Stimulated activated naive CD8-positive, alpha-beta T cell treated with anti-CD3 and anti-CD28 coated beads, Interleukin-15, Interleukin-2, amounts not matched to agents 100 ng/mL and 50 ng/mL, for 24 hours (primary cell): ENCODE measurements around the gene SP3.

Experiments used
- H3K27ac Mint-ChIP-seq: one replicate; pipeline ENCODE4 v1.8.0; 2021; ENCODE audit warnings: mild to moderate bottlenecking, mixed read lengths
- H3K27me3 Mint-ChIP-seq: one replicate; pipeline ENCODE4 v1.8.0; 2021; ENCODE audit warnings: mixed read lengths
- H3K36me3 Mint-ChIP-seq: one replicate; pipeline ENCODE4 v1.8.0; 2021; ENCODE audit warnings: low read depth, mixed read lengths
- H3K4me1 Mint-ChIP-seq: one replicate; pipeline ENCODE4 v1.8.0; 2021; ENCODE audit warnings: low read depth, mixed read lengths
- H3K4me3 Mint-ChIP-seq: one replicate; pipeline ENCODE4 v1.8.0; 2021; ENCODE audit warnings: mild to moderate bottlenecking, mixed read lengths
- H3K9me3 Mint-ChIP-seq: one replicate; pipeline ENCODE4 v1.8.0; 2021; ENCODE audit warnings: mixed read lengths

Gene SP3

GRCh38 chr2:173985605-173985992 is 20.4 kb upstream of the SP3 start:
- H3K4me1 Mint-ChIP-seq, result peaks cover 22% of the 10 kb centered on the region
- no peaks in the 10 kb centered on the region for H3K27me3 Mint-ChIP-seq
- H3K27ac Mint-ChIP-seq, result no peak overlapping the region
- no peak overlapping the region for H3K4me3 Mint-ChIP-seq
- H3K9me3 Mint-ChIP-seq, result no peaks in the 10 kb centered on the region
- H3K36me3 Mint-ChIP-seq, result no peaks in the 10 kb centered on the region

GRCh38 chr2:173984866-173985604 is 19.9 kb upstream of the SP3 start:
- peaks cover 22% of the 10 kb centered on the region for H3K4me1 Mint-ChIP-seq
- H3K36me3 Mint-ChIP-seq, result no peaks in the 10 kb centered on the region
- H3K27me3 Mint-ChIP-seq, result no peaks in the 10 kb centered on the region
- no peaks in the 10 kb centered on the region for H3K9me3 Mint-ChIP-seq
- H3K4me3 Mint-ChIP-seq, result no peak overlapping the region
- no peak overlapping the region for H3K27ac Mint-ChIP-seq

GRCh38 chr2:173983391-173983871 is 18.3 kb upstream of the SP3 start:
- Mint-ChIP-seq H3K9me3 (no peaks in the 10 kb centered on the region), H3K4me1 (peaks cover 34% of the 10 kb centered on the region), H3K4me3 (no peak overlapping the region), H3K27ac (no peak overlapping the region), H3K36me3 (no peaks in the 10 kb centered on the region), H3K27me3 (peaks cover 4% of the 10 kb centered on the region)

GRCh38 chr2:173982918-173983317 is 17.7 kb upstream of the SP3 start:
- Mint-ChIP-seq H3K27me3 (peaks cover 4% of the 10 kb centered on the region), H3K4me1 (peaks cover 37% of the 10 kb centered on the region), H3K4me3 (no peak overlapping the region), H3K36me3 (no peaks in the 10 kb centered on the region), H3K27ac (no peak overlapping the region), H3K9me3 (no peaks in the 10 kb centered on the region)

- H3K9me3 Mint-ChIP-seq, result no peaks in the 10 kb centered on the region
- no peaks in the 10 kb centered on the region for H3K36me3 Mint-ChIP-seq
- H3K4me3 Mint-ChIP-seq, result no peak overlapping the region
- H3K4me1 Mint-ChIP-seq, result peaks cover 41% of the 10 kb centered on the region
- H3K27ac Mint-ChIP-seq, result peak overlapping the region; percentile 81
- peaks cover 4% of the 10 kb centered on the region for H3K27me3 Mint-ChIP-seq
Observed at GRCh38 chr2:173982182-173982714, 17.1 kb upstream of the SP3 start.

GRCh38 chr2:173981520-173981919 is 16.3 kb upstream of the SP3 start:
- H3K27ac Mint-ChIP-seq, result no peak overlapping the region
- no peaks in the 10 kb centered on the region for H3K9me3 Mint-ChIP-seq
- peaks cover 4% of the 10 kb centered on the region for H3K27me3 Mint-ChIP-seq
- no peak overlapping the region for H3K4me3 Mint-ChIP-seq
- H3K4me1 Mint-ChIP-seq, result peaks cover 41% of the 10 kb centered on the region
- H3K36me3 Mint-ChIP-seq, result no peaks in the 10 kb centered on the region

GRCh38 chr2:173979751-173980351 is 14.7 kb upstream of the SP3 start:
- peaks cover 4% of the 10 kb centered on the region for H3K27me3 Mint-ChIP-seq
- H3K4me1 Mint-ChIP-seq, result peaks cover 35% of the 10 kb centered on the region
- peak overlapping the region; percentile 56 for H3K27ac Mint-ChIP-seq
- no peaks in the 10 kb centered on the region for H3K36me3 Mint-ChIP-seq
- no peak overlapping the region for H3K4me3 Mint-ChIP-seq
- no peaks in the 10 kb centered on the region for H3K9me3 Mint-ChIP-seq

GRCh38 chr2:173978447-173978846 is 13.3 kb upstream of the SP3 start:
- H3K36me3 Mint-ChIP-seq, result no peaks in the 10 kb centered on the region
- peaks cover 4% of the 10 kb centered on the region for H3K27me3 Mint-ChIP-seq
- no peak overlapping the region for H3K4me3 Mint-ChIP-seq

GRCh38 chr2:173972636-173973035 is 7.5 kb upstream of the SP3 start:
- Mint-ChIP-seq H3K36me3 (no peaks in the 10 kb centered on the region), H3K4me1 (peaks cover 12% of the 10 kb centered on the region), H3K27me3 (no peaks in the 10 kb centered on the region), H3K9me3 (no peaks in the 10 kb centered on the region), H3K27ac (no peak overlapping the region), H3K4me3 (no peak overlapping the region)

More at GRCh38 chr2:173978447-173978846, 13.3 kb upstream of the SP3 start:
- no peaks in the 10 kb centered on the region for H3K9me3 Mint-ChIP-seq
- H3K4me1 Mint-ChIP-seq, result peaks cover 35% of the 10 kb centered on the region
- H3K27ac Mint-ChIP-seq, result no peak overlapping the region

- no peaks in the 10 kb centered on the region for H3K36me3 Mint-ChIP-seq
- H3K27me3 Mint-ChIP-seq, result no peaks in the 10 kb centered on the region
- H3K27ac Mint-ChIP-seq, result no peak overlapping the region
- peaks cover 11% of the 10 kb centered on the region for H3K4me1 Mint-ChIP-seq
- H3K4me3 Mint-ChIP-seq, result no peak overlapping the region
- no peaks in the 10 kb centered on the region for H3K9me3 Mint-ChIP-seq
Observed at GRCh38 chr2:173972165-173972564, 7.0 kb upstream of the SP3 start.

- Mint-ChIP-seq H3K36me3 (no peaks in the 10 kb centered on the region), H3K27ac (no peak overlapping the region), H3K4me3 (no peak overlapping the region), H3K4me1 (peaks cover 26% of the 10 kb centered on the region), H3K27me3 (no peaks in the 10 kb centered on the region), H3K9me3 (no peaks in the 10 kb centered on the region)
Observed at GRCh38 chr2:173970516-173970924, 5.3 kb upstream of the SP3 start.

GRCh38 chr2:173969886-173970285 is 4.7 kb upstream of the SP3 start:
- no peaks in the 10 kb centered on the region for H3K27me3 Mint-ChIP-seq
- peaks cover 26% of the 10 kb centered on the region for H3K4me1 Mint-ChIP-seq
- no peak overlapping the region for H3K4me3 Mint-ChIP-seq
- H3K9me3 Mint-ChIP-seq, result no peaks in the 10 kb centered on the region
- H3K36me3 Mint-ChIP-seq, result no peaks in the 10 kb centered on the region
- no peak overlapping the region for H3K27ac Mint-ChIP-seq

- Mint-ChIP-seq H3K4me3 (no peak overlapping the region), H3K36me3 (no peaks in the 10 kb centered on the region), H3K9me3 (no peaks in the 10 kb centered on the region), H3K27ac (no peak overlapping the region), H3K27me3 (no peaks in the 10 kb centered on the region), H3K4me1 (peaks cover 26% of the 10 kb centered on the region)
Observed at GRCh38 chr2:173968551-173968950, 3.4 kb upstream of the SP3 start.

GRCh38 chr2:173966274-173967098 is 1.3 kb upstream of the SP3 start:
- peaks cover 36% of the 10 kb centered on the region for H3K4me1 Mint-ChIP-seq
- H3K36me3 Mint-ChIP-seq, result peaks cover 19% of the 10 kb centered on the region
- no peaks in the 10 kb centered on the region for H3K9me3 Mint-ChIP-seq
- H3K27ac Mint-ChIP-seq, result peak overlapping the region; percentile 97
- H3K27me3 Mint-ChIP-seq, result no peaks in the 10 kb centered on the region
- peak overlapping the region; percentile 94 for H3K4me3 Mint-ChIP-seq
